Neural cell (in vitro differentiated cells): ENCODE data around the gene RPE65. TPM values are rescaled to one million over a fixed set of nuclear protein-coding genes. Genes with fewer than 3 reads are reported as not detected.

ENCODE experiments used
- H2AFZ ChIP-seq: fragments of 200-600, 300-800 bp; sonication (generic), shearing (Covaris generic); 2 replicates; pipeline ENCODE4 v1.6.0; 2014; ENCODE audit warnings: low read depth, mild to moderate bottlenecking, antibody characterized with exemption, low read length, moderate library complexity
- H3F3A ChIP-seq: fragments of 200-600 bp; shearing (Covaris generic); 2 replicates; pipeline ENCODE4 v1.6.1; 2016; ENCODE audit warnings: mild to moderate bottlenecking, moderate library complexity, mixed read lengths, antibody characterized with exemption, low read length; ENCODE audit not compliant: insufficient read depth, poor library complexity, severe bottlenecking
- H3K27ac ChIP-seq: fragments of 200-600, 300-800 bp; sonication (generic), shearing (Covaris generic); 2 replicates; pipeline ENCODE4 v1.5.1; 2014; ENCODE audit warnings: mild to moderate bottlenecking, low read length, moderate library complexity
- H3K27me3 ChIP-seq: fragments of 300-800, 200-600 bp; sonication (generic), shearing (Covaris generic); 2 replicates; pipeline ENCODE4 v1.6.0; 2014; ENCODE audit warnings: mild to moderate bottlenecking, low read depth, low read length, moderate library complexity; ENCODE audit not compliant: insufficient read depth
- H3K36me3 ChIP-seq: fragments of 300-800, 200-600 bp; sonication (generic), shearing (Covaris generic); 2 replicates; pipeline ENCODE4 v1.5.1; 2014; ENCODE audit warnings: mild to moderate bottlenecking, antibody characterized with exemption, low read length, moderate library complexity; ENCODE audit not compliant: insufficient read depth
- H3K4me2 ChIP-seq: fragments of 300-800, 200-600 bp; sonication (generic), shearing (Covaris generic); 2 replicates; pipeline ENCODE4 v1.6.0; 2014; ENCODE audit warnings: mild to moderate bottlenecking, low read length
- H3K4me3 ChIP-seq: fragments of 300-800, 200-600 bp; sonication (generic), shearing (Covaris generic); 2 replicates; pipeline ENCODE4 v1.5.1; 2014; ENCODE audit warnings: mild to moderate bottlenecking, low read length, moderate library complexity
- H3K79me2 ChIP-seq: fragments of 200-600 bp; shearing (Covaris generic); replicated peaks from 2 replicates; pipeline ENCODE4 v1.6.0; 2014; ENCODE audit warnings: mild to moderate bottlenecking, low read length, moderate library complexity; ENCODE audit not compliant: insufficient read depth
- H3K9ac ChIP-seq: fragments of 300-800, 200-600 bp; sonication (generic), shearing (Covaris generic); 2 replicates; pipeline ENCODE4 v1.6.1; 2016; ENCODE audit warnings: mild to moderate bottlenecking, low read length, mixed read lengths
- H3K9me2 ChIP-seq: fragments of 200-600 bp; shearing (Covaris generic); 2 replicates; pipeline ENCODE4 v1.6.1; 2016; ENCODE audit warnings: mild to moderate bottlenecking, low read length, mixed read lengths; ENCODE audit not compliant: insufficient read depth
- H3K9me3 ChIP-seq: fragments of 200-600, 300-800 bp; sonication (generic), shearing (Covaris generic); 2 replicates; pipeline ENCODE4 v1.6.1; 2016; ENCODE audit warnings: mild to moderate bottlenecking, mixed run types, low read length, moderate library complexity, mixed read lengths
- H4K20me1 ChIP-seq: fragments of 200-600 bp; shearing (Covaris generic); 2 replicates; pipeline ENCODE4 v1.6.1; 2016; ENCODE audit warnings: mild to moderate bottlenecking, mixed run types; ENCODE audit not compliant: insufficient read depth
- EP300 ChIP-seq: fragments of 450-650 bp; conservative IDR thresholded peaks from 2 replicates; pipeline ENCODE4 v1.6.1; 2014; ENCODE audit warnings: antibody characterized with exemption, mild to moderate bottlenecking, moderate library complexity; ENCODE audit not compliant: poor library complexity, severe bottlenecking
- EZH2 ChIP-seq: fragments of 200-600, 300-800 bp; shearing (Covaris generic), sonication (generic); IDR thresholded peaks from 2 replicates; pipeline ENCODE4 v1.6.1; 2014; ENCODE audit warnings: antibody characterized with exemption, low read length, borderline replicate concordance, mild to moderate bottlenecking; ENCODE audit not compliant: insufficient read depth, poor library complexity, severe bottlenecking
- MXI1 ChIP-seq: fragments of 450-650 bp; conservative IDR thresholded peaks from 2 replicates; pipeline ENCODE4 v1.6.1; 2014; ENCODE audit warnings: antibody characterized with exemption, mild to moderate bottlenecking; ENCODE audit not compliant: poor library complexity, severe bottlenecking
- POLR2AphosphoS5 ChIP-seq: IDR thresholded peaks from 2 replicates; pipeline ENCODE4 v1.6.1; 2012
- RAD21 ChIP-seq: fragments of 450-650 bp; conservative IDR thresholded peaks from 2 replicates; pipeline ENCODE4 v1.6.1; 2014; ENCODE audit warnings: antibody characterized with exemption, mild to moderate bottlenecking, moderate library complexity
- SMC3 ChIP-seq: fragments of 450-650 bp; conservative IDR thresholded peaks from 2 replicates; pipeline ENCODE4 v1.6.1; 2014; ENCODE audit warnings: antibody characterized with exemption, mild to moderate bottlenecking, moderate library complexity; ENCODE audit not compliant: poor library complexity
- TAF1 ChIP-seq: IDR thresholded peaks from 2 replicates; pipeline ENCODE4 v1.6.1; 2012; ENCODE audit warnings: low read depth
- polyA plus RNA-seq: library from polyadenylated mRNA; depleted of rRNA; stranded (reverse); fragments of >200 nt; gene quantifications from 2 replicates; pipeline ENCODE4 v1.2.3, GENCODE V29; 2014
- TF ChIP-seq, protein P1 (sequence below): fragments of 450-650 bp; IDR thresholded peaks from 2 replicates; pipeline ENCODE4 v1.5.1; 2014; ENCODE audit warnings: antibody characterized with exemption, mild to moderate bottlenecking, moderate library complexity; ENCODE audit not compliant: poor library complexity, severe bottlenecking
- TF ChIP-seq, protein P2 (sequence below): IDR thresholded peaks from 2 replicates; pipeline ENCODE4 v1.6.1; 2012; ENCODE audit warnings: borderline replicate concordance

RPE65 gene
- polyA plus RNA-seq, 1 donor from 2014 or later = not detected

DNA sequence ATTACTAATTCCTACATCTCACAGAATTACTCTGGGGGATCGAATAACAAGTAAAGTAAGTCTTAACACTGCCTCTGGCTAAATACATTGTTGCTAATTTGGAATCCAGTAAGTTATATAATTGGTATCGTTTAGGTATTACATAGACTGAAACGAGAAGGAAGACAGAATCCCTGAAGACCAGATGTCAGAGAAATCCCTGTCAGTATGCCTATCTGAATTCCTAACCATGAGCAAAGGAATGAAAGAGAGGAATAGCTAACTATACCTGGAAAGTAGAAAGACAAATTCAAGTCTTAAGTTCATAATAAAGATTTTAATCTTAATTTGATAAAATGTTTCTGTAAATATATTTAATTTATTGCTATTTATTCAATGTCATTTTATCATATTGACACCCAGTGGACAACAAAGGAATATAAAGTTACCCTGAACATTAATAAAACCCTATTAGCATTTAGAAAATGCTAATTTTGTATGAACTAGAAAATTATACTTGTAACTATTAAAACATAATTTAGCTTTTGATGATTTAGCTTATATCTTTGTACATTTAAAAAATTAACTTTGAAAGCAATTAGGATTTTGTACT lies 35.8 kb upstream of the RPE65 start:
- Histone ChIP-seq H2AFZ (no peak overlapping the region), H4K20me1 (no peaks in the 10 kb centered on the region), H3K79me2 (no peaks in the 10 kb centered on the region), H3K9ac (no peak overlapping the region), H3K9me3 (no peaks in the 10 kb centered on the region), H3K36me3 (no peaks in the 10 kb centered on the region), H3K27ac (peak overlapping the region; percentile 34), H3K27me3 (no peaks in the 10 kb centered on the region), H3F3A (no peaks in the 10 kb centered on the region), H3K4me2 (no peak overlapping the region), H3K4me3 (no peak overlapping the region), H3K9me2 (no peaks in the 10 kb centered on the region)
- TF ChIP-seq TAF1 = no peak
- no peak for TF ChIP-seq MXI1
- no peak for TF ChIP-seq RAD21
- TF ChIP-seq, protein P1, sequence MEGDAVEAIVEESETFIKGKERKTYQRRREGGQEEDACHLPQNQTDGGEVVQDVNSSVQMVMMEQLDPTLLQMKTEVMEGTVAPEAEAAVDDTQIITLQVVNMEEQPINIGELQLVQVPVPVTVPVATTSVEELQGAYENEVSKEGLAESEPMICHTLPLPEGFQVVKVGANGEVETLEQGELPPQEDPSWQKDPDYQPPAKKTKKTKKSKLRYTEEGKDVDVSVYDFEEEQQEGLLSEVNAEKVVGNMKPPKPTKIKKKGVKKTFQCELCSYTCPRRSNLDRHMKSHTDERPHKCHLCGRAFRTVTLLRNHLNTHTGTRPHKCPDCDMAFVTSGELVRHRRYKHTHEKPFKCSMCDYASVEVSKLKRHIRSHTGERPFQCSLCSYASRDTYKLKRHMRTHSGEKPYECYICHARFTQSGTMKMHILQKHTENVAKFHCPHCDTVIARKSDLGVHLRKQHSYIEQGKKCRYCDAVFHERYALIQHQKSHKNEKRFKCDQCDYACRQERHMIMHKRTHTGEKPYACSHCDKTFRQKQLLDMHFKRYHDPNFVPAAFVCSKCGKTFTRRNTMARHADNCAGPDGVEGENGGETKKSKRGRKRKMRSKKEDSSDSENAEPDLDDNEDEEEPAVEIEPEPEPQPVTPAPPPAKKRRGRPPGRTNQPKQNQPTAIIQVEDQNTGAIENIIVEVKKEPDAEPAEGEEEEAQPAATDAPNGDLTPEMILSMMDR = no peak
- peak; percentile 47 for TF ChIP-seq POLR2AphosphoS5
- no peak for TF ChIP-seq SMC3
- peak; percentile 64 for TF ChIP-seq EP300
- TF ChIP-seq, protein P2, sequence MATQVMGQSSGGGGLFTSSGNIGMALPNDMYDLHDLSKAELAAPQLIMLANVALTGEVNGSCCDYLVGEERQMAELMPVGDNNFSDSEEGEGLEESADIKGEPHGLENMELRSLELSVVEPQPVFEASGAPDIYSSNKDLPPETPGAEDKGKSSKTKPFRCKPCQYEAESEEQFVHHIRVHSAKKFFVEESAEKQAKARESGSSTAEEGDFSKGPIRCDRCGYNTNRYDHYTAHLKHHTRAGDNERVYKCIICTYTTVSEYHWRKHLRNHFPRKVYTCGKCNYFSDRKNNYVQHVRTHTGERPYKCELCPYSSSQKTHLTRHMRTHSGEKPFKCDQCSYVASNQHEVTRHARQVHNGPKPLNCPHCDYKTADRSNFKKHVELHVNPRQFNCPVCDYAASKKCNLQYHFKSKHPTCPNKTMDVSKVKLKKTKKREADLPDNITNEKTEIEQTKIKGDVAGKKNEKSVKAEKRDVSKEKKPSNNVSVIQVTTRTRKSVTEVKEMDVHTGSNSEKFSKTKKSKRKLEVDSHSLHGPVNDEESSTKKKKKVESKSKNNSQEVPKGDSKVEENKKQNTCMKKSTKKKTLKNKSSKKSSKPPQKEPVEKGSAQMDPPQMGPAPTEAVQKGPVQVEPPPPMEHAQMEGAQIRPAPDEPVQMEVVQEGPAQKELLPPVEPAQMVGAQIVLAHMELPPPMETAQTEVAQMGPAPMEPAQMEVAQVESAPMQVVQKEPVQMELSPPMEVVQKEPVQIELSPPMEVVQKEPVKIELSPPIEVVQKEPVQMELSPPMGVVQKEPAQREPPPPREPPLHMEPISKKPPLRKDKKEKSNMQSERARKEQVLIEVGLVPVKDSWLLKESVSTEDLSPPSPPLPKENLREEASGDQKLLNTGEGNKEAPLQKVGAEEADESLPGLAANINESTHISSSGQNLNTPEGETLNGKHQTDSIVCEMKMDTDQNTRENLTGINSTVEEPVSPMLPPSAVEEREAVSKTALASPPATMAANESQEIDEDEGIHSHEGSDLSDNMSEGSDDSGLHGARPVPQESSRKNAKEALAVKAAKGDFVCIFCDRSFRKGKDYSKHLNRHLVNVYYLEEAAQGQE = peak; percentile 94

DNA sequence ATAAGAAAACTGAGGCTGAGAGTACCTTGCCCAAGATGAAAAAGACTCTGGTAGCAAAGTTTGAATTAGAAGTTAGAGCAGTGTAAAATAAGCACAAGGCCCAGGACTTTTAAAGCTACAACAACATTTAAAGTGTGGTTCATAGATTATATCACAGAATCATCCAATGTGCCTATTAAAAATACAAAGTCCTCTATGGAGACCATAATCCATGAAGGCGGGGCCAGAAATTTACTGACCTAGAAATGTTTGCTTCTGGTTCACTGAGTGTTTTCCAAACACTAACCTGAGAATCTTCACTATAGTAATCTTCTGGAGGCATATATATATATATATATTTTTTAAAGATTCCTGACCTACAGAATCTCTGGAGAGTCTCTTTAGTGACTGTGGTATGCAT lies 34.9 kb upstream of the RPE65 start:
- no peak overlapping the region for H2AFZ ChIP-seq
- H3K4me3 ChIP-seq = no peak overlapping the region
- H3K9ac ChIP-seq = no peak overlapping the region
- TF ChIP-seq EZH2 = no peak
- TF ChIP-seq, protein P2 = no peak
- no peak for TF ChIP-seq RAD21
- TF ChIP-seq, protein P1 = no peak
- no peak for TF ChIP-seq POLR2AphosphoS5
- TF ChIP-seq SMC3 = no peak
- no peak for TF ChIP-seq EP300
- no peak for TF ChIP-seq TAF1
- TF ChIP-seq MXI1 = no peak
- no peaks in the 10 kb centered on the region for H3K9me2 ChIP-seq
- no peaks in the 10 kb centered on the region for H3K79me2 ChIP-seq
- H3F3A ChIP-seq = no peaks in the 10 kb centered on the region
- no peak overlapping the region for H3K4me2 ChIP-seq
- H3K27ac ChIP-seq = peak overlapping the region; percentile 34
- H3K27me3 ChIP-seq = no peaks in the 10 kb centered on the region
- no peaks in the 10 kb centered on the region for H3K9me3 ChIP-seq
- no peaks in the 10 kb centered on the region for H3K36me3 ChIP-seq
- no peaks in the 10 kb centered on the region for H4K20me1 ChIP-seq
